Suppressor macrophage treated with lipopolysaccharide for 1 hour (primary cell): Measurements from ENCODE around the gene HELQ.
"Not testable (repeated sequence)": the region's sequence is repeated elsewhere in the genome, so short reads cannot be mapped to it uniquely, and the experiment has no call there.

Experiments used
- DNase-seq, 3 donors: peaks; one replicate each; pipeline ENCODE4 v3.0.0-alpha.2; 2020 to 2022

HELQ gene

DNA sequence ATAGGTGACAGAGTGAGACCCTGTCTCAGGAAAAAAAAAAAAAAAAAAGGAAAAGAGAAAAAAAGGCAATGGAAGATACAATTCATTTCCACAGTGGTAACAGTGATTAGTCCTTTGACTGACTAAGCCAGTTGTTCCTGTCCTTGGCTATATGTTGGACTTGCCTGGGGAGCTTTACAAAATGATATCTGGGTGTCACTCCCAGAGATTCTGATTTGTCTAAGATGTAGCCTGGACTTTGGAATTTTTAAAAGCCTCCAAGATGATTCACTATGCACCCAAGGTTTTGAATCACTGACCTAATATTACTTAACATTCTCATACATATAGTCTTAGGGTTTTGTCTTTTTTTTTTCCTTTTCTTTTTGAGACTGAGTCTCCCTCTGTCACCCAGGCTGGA is 16.9 kb downstream of the HELQ start:
- peak in 1 of 3 donors; percentile 23 for DNase-seq

DNA sequence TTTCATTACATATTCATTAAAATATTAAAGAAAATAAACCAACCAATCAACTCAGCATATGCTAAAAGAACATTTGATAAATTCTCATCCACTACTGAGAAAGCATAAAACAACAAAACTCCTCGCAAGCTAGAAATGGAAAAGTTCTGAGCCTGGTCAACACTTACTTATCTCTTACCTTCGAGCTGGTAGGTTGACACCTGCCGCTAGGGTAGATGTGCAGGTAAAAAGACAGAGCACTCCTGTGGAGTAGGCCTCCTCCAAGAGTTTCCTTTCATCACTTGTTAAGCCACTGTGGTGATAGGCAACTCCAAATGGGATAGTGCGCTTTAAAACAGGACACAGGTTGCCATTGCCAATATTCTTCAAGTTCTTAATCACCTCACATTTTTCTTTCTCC is 18.9 kb downstream of the HELQ start:
- no peak for DNase-seq

DNA sequence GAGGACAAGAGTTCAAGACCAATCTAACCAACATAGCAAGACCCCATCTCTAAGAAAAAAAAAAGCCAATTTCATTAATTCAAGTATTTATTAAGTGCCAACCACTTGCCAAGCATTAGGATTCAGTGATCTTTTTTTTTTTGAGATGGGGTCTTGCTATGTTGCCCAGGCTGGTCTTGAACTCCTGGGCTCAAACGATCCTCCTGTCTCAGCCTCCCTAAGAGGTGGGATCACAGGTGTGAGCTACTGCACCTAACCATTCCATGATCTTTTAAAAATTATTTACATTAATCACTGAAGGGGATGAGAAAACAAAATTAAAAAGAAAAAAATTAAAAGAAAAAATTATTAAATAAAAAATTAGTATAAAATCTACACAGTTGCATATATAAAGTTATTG is 24.4 kb downstream of the HELQ start:
- DNase-seq, result no peak

DNA sequence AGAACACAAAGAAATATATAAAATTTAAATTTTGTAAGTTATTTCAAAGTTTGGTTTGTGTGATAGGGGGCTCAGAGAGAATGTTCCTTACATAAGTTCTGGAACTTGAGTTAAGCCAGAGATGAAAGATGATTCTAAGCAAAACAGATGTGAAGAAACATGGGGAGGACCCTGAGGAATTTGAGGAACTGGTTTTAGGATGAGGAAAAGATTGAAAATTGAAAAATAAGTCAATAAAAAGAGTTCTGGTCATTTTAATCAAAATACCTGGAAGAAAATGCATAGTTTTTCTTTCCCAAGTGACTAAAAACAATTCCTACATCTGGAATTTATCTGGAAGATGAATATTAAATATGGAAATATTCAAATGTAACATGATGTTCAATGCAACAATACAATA is 37.4 kb downstream of the HELQ start:
- DNase-seq, result no peak

DNA sequence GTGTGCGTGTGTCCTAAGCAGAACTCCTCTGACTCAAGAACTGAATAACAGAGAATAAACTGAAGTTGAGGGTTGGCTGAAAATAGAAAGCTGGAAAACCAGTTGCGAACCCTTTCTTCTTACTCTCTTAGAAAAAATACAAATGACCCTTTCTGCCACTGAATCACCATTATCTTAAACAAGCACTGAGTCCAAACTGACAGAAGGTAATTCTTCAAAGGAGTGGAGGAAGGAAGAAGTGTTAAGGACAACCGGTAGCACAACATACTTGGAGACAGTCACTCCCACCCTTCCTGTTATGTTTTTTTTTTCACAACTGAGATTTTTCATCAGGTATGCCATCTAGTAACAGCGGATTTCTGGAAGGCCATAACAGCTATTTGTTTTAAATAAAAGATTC is 38.1 kb downstream of the HELQ start:
- DNase-seq, result no peak

DNA sequence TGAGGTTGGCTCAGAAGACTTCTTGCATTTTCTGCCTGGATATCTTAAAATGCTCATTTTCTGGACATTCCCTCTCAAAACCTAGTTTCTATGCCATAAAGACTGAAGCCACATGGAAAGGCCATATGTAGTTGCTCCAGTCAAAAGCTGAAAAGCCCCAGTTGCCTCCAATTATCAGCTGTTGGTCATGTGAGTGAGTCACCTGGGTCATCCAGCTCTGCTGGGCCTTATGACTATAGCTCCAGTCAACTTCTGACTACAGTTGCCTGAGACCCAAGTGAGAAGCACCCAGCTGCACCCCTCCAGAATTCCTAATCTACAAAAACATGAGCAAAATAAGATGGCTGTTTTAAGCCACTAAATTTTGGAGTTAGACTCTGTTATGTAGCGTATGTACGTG is 41.9 kb downstream of the HELQ start:
- DNase-seq, result peak in 1 of 3 donors; percentile 11

DNA sequence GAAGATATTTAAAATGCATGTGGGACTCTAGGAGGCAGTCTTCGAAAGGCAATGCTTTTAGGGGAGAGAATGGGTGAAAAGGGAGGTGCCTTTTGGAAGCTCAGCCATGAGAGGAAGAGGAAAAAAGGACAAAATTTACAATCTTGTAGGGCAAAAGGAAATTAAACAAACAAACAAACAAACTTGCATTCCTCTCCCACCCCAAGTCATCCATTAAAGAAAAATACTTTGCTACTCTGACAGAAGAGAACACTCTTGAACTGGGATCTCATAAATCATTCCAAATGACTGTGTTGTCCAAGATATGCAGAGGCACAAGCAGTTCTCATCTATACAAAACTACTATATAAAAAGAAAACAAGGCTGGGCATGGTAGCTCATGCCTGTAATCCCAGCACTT is 46.7 kb downstream of the HELQ start:
- no peak for DNase-seq

DNA sequence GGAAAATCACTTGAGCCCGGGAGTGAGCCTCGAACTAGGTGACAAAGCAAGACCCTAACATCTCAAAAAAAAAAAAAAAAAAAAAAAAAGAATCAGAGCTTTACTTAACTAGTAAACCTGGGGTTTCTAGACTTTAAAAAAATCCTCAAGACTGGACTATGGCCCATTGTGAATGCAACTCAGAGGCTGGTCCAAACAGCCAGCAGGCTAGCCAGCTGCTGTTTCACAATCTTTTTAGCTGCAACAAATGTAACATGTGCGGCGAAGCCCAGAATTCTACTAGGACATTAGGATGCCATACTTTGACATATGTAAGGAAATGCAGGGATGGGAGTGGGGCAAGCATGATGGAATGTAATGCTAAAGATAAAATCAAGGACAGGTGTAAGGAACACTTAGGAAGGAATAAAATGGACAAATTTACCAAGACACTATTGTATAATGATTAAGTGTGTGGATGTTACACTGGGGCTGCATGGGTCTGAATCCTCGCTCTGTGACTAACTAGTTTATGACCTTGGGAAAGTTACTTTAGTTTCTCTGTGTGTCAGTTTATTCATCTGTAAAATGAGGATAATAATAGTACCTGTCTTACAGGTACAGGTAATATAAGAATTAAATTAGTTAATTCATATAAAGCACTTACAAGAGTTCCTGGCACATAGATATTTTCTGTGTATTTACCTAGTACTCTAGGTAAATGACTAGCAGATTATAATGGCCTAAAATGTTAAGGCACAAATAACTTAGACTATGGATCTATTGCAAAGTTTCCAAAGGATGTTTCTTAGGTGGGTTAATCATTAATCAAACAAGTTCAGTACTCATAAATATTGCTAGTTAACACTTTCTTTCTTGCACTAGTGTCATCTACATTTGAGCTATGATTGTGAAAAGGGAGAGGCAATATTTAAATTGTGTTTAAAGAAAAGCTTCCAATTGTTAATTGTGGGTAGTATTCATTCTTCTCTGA is 49.5 kb downstream of the HELQ start:
- no peak for DNase-seq

DNA sequence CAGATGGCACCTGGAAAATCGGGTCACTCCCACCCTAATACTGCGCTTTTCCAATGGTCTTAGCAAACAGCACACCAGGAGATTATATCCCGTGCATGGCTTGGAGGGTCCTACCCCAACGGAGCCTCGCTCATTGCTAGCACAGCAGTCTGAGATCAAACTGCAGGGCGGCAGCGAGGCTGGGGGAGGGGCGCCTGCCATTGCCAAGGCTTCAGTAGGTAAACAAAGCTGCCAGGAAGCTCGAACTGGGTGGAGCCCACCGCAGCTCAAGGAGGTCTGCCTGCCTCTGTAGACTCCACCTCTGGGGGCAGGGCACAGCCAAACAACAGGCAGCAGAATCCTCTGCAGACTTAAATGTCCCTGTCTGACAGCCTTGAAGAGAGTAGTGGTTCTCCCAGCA is 57.5 kb downstream of the HELQ start:
- DNase-seq, result not testable (repeated sequence)

DNA sequence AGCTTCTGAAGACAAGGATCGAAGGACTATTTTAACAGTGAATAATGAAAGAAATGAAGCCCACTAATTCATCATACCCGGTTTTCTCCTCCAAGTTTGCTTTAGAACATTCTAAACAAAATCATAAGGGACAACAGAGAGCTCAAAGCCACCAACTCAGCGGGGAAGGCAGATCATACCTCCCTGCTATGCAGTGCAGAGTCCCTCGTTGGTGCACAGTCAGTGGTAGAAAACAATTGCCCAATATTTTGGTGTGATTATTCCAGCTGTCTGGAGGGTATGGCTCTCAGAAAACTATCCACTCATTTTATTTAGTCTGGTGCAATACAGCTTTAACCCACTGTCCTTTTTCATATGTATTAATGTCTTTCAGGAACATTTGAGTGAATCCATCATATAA is 61.7 kb downstream of the HELQ start:
- no peak for DNase-seq

DNA sequence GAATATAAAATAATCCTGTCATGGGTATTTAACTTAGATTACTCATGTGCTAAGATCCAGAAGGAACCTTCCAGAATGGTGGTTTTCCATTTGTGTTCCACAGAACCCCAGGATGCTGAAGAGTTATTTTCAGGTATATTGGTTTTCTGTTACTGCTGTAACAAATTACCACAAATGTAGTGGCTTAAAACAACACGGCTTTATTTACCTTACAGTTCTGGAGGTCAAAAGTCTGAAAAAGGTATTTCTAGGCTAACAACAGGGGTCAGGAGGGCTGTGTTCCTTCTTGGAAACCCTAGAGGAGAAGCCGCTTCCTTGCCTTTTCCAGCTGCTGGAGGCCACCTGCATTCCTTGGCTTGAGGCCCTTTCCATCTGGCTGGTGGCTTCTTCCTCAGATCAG is 63.1 kb downstream of the HELQ start:
- DNase-seq, result no peak

DNA sequence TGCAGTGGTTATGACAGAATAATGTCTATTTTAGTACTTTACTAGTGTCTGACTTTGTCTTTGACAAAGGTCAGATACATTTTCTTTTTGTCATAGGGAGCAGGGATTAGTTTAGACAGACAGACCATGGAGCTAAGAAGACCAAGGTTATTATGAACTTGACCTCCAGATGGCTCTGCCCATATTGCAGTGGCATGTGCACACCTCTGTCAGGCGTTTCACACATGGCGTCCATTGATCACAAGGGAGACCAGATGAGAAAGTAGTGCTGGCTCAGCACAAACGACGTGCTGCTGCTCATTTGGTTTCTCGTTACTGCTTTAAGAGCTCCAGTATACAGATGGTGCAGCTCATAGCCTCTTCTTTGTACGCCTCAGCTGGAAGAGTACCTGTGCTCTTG is 64.7 kb downstream of the HELQ start:
- DNase-seq, result no peak

DNA sequence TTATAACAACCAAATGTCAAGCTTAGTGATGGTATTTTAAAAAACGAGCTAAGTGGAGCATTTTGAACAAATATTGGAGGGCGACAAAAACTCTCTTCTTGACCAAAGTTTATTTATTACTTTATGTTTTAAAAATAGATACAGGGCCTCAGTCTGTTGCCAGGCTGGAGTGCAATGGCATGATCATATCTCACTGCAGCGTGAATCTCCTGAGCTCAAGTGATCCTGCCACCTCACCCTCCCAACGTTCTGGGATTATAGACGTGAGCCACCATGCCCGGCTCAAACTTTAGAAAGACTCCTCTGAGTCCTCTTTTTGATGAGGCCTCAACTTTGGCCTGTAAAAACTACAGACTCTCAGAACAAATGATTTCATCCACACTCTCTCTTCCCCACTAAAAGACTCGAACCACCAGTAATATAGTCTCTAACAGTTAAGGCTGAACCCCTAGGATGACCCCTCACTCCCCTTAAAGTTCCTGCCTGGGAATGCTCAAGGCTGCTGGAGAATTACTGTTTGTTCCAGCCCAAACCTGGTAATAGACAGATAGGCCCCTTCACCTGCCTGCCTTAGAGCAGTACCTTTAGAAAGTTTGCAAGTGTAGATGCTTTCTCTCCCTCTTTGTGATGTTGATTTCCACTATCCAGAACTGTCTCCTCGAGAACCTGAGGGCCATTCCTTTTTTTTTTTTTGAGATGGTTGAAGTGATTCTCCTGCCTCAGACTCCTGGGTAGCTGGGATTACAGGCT is 65.7 kb downstream of the HELQ start:
- no peak for DNase-seq

DNA sequence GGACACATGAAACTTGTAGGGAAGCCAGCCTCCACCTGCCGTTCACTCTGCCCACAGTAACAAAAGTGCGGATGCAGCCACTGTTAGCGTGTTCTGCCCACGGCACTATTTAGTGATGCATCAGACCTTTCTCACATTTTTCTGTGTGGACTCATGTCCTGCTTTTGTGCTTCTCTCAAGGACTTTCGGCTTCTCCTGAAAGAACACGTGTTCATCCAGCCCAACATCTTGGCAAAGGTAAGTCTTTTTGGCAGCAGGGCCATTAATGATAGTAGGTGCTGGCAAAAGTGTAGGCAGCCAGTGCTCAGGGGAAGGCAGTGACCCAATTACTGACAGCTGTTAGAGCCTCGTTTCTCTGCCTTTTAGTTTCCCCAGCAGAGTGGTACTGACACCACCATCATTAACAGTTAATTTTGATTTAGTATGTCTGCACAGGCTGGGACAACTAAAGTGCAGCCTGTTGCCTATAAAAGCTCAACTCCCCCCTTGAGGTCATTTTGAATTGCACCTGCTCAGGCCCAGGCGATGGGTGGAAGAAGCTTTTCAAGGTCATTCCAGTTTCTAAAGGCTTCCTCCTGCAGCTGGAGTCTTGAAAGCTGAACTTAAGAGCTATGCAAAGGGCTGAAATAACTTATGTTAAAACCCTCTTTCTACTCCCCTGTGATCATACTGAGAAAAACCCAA is 66.4 kb downstream of the HELQ start:
- no peak for DNase-seq

DNA sequence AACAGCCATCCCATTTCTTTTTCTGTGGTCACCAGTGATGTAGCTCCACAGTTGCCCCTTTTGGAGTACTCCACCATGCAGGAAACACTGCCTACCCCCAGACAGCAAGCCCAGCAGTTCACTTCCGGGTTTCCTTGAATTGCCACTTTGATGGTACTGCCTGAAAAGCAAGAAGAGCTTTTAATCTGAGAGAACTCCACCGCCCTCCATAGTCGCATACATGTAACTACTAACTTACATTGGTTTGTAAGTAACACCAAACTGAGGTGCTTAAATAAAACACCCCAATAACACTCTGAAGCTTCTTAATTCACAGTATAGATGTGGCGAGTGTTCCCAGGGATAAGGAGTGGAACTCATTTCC is 67.3 kb downstream of the HELQ start:
- no peak for DNase-seq

DNA sequence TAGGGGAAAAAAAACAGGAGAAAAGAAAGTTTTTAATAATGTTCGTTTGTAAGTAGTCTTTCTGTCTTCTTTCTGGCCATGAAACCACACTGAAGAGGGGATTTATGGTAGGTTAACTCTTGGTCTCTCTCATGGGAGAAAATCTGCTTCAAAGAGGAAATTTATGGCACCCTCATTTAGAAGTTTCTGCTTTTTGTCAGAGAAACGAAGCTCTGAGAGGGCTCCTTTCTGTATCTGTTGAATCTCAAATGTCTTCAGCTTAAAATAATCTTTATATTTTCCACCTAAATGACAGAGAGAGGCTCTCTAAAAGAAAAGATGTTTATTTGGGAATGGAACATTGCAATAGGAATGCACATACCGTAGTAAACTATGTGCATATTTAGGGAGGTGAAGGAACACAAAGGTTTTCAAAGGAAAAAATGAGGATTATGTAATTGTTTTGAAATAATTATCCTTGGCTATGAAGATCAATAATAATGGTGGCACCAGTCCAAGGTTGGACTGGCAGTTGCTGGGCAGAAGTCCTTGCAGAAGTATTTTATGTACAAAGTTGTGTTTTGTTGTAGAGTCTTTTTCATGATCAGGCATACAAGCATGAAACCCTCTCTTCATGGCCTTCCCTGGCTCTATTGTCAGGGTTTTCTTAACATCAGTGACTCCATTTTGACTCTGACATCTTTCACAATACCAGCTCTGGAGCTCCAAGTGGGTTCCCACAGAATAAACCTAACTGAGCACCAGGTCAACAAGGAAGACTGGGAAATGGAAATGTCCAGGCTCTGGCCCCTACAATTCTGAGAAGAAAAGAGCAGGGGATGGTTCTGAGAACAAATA is 67.9 kb downstream of the HELQ start:
- no peak for DNase-seq

DNA sequence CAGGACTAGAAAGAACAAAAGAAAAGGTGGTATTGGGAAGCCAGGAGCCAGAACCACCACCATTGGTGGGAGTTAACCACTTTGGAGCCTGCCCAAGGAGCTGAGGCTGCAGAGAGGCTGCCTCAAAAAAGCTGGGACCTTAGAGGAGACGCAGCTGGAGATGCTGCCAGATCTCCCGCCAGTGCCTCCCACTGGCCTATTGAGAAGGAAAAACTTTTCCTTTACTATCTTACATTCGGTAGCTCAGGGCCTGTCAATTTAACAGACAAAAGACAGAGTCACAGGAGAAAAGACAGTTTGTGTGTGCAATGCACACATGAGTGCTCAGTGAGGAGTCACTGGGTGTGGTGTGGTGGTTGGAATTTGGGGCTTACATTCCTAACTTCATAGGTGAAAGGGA is 68.6 kb downstream of the HELQ start:
- no peak for DNase-seq

DNA sequence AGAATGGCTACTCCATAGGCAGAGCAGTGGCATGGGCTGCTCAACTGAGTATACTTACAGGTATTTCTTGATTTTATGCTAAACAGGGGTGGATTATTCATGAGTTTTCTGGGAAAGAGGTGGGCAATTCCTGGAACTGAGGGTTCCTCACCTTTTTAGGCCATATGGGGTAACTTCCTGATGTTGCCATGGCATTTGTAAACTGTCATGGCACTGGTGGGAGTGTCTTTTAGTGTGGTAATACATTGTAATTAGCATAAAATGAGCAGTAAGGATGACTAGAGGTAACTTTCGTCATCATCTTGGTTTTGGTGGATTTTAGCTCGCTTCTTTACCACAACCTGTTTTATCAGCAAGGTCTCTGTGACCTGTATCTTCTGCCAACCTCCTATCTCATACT is 72.8 kb downstream of the HELQ start:
- DNase-seq, result no peak

DNA sequence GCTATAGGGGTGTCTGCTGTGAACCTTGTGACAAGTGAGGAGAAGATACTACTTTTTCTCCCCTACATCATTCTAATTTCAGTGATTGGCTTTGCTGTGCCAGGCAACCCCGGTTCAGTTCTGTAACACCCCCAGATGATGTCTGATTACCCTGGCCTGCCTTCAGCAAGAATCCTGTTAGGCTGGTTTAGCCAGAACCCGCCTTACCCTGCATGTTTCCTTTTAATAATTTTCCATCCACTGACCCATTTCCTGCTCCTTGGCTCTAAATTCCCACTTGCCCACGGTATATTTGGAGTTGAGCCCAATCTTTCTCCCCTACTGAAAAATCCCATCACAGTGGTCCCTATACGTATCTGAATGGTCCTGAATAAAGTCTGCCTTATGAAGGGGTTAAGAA is 74.5 kb downstream of the HELQ start:
- no peak for DNase-seq

DNA sequence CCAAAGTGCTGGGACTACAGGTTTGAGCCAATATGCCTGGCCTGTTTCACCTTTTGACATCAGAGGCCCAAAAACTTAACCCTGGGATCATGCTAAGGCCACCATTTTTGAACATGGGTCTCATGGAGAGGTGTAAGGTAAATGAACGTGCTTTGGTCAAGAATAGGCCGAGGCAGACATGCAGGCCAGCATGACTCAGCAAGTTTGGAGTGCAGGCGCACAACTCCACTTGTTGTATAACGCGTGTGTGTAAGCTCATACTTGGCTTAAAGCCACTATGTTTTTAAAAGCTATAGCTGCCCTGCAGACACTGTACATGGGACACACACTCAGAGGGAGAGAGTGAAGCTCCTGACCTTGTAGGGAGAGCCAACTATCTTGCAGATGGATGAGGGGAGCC is 77.2 kb downstream of the HELQ start:
- DNase-seq, result no peak

DNA sequence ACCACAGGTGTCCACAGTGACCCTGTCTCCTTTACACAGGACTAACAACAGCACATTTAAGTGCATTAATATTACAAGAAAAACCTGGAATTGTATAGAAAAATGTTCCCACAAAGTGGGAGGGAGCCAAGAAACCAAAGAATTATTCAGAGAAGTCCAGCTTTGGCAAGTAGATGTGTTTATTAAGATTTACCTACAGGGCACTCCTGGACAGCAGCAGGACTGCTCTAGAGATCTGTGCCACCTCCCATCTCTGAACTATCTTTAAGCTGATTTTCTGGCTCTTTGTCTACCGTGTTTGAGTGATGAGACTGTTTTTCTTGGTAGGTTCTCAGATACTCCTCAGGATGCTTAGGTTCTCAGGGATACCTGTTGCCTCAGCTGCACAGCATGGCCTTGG is 82.7 kb downstream of the HELQ start:
- DNase-seq, result no peak

DNA sequence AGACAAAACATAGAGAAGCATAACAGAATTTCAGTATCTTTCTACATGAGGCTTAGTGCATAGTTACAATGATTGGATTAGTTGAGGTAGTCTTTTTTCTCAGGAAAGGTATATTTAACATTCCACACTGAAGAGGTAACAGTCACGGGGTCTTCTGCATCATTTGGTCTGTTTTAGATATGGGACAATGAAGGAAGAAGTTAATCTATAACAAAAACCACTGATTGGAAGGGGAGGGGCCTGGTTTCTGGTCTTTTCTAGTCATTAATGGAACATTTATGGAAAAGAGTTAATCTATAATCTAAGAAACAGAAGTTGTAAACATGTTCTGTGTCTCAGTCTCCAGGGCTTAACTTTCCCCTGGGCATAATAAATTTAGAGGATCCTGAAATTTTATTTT is 83.7 kb downstream of the HELQ start:
- no peak for DNase-seq

DNA sequence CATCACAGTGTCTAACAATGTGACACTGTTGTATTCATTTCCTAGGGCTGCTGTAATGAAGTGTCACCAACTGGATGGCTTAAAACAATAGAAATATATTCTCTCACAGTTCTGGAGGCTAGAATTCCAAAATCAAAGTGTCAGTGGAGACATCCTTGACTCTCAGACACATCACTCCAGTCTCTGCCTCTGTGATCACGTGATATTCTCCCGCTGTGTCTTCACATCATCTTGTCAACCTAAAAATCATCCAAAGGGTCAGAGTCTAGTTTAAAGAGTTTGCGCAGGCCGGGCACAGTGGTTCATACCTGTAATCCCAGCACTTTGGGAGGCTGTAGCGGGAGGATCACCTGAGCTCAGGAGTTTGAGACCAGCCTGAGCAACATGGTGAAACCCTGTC is 84.4 kb downstream of the HELQ start:
- DNase-seq, result no peak
